ENCODE data around the gene WNT7B.

- TF ChIP-seq CTCF (IDR thresholded peaks at IDR 0.05) (no peak), EP300 (IDR thresholded peaks at IDR 0.05) (no peak), POLR2AphosphoS5 (IDR thresholded peaks at IDR 0.05) (no peak)
These were observed 104.2 kb downstream of the WNT7B start for GRCh38 chr22:45872659-45873263.
